Natural killer cell treated with Interleukin-12 subunit alpha and Interleukin-12 subunit beta and Interleukin-15 and Interleukin-18, amount 100 ng/mL, for 72 hours (primary cell): Measurements from ENCODE around the gene PCBP3. TPM values are rescaled to one million over a fixed set of nuclear protein-coding genes. Genes with fewer than 3 reads are reported as not detected.
"Not testable (repeated sequence)": the region's sequence is repeated elsewhere in the genome, so short reads cannot be mapped to it uniquely, and the experiment has no call there.

Experiments used
- ATAC-seq, 2 donors: fragments of 150-1000 bp; cut with Tn5 transposase in 1 of 2; sonication (Bioruptor Pico), chemical (Tn5 transposase) in 1 of 2; 2 replicates each; pipeline ENCODE4 v1.10.0; 2021
- DNase-seq: peaks from one replicate; pipeline ENCODE4 v3.0.0; 2022; ENCODE audit warnings: low spot score
- H3K27ac Mint-ChIP-seq, 2 donors: 1 replicate in 1 of 2; 2 replicates in 1 of 2; pipeline ENCODE4 v1.8.0; 2022; ENCODE audit warnings: mixed read lengths in 2 of 2, mild to moderate bottlenecking in 1 of 2, moderate library complexity in 1 of 2
- H3K27me3 Mint-ChIP-seq, 2 donors: 1 replicate in 1 of 2; 2 replicates in 1 of 2; pipeline ENCODE4 v1.8.0; 2022; ENCODE audit warnings: mixed read lengths in 2 of 2
- H3K36me3 Mint-ChIP-seq: one replicate; pipeline ENCODE4 v1.8.0; 2022; ENCODE audit warnings: mixed read lengths
- H3K4me1 Mint-ChIP-seq, 2 donors: 1 replicate in 1 of 2; 2 replicates in 1 of 2; pipeline ENCODE4 v1.8.0; 2022; ENCODE audit warnings: low read depth in 2 of 2, mixed read lengths in 2 of 2, mild to moderate bottlenecking in 1 of 2
- H3K4me3 Mint-ChIP-seq: one replicate; pipeline ENCODE4 v1.8.0; 2022; ENCODE audit warnings: mixed read lengths
- H3K9me3 Mint-ChIP-seq: 2 replicates; pipeline ENCODE4 v1.8.0; 2022; ENCODE audit warnings: mixed read lengths
- total RNA-seq, 2 donors: library from RNA; stranded (reverse); gene quantifications; one replicate each; pipeline ENCODE4 v1.2.3, GENCODE V29; 2022

Gene PCBP3
- total RNA-seq, 2 donors from 2014 or later, result 0.43 to 1.4 TPM

DNA sequence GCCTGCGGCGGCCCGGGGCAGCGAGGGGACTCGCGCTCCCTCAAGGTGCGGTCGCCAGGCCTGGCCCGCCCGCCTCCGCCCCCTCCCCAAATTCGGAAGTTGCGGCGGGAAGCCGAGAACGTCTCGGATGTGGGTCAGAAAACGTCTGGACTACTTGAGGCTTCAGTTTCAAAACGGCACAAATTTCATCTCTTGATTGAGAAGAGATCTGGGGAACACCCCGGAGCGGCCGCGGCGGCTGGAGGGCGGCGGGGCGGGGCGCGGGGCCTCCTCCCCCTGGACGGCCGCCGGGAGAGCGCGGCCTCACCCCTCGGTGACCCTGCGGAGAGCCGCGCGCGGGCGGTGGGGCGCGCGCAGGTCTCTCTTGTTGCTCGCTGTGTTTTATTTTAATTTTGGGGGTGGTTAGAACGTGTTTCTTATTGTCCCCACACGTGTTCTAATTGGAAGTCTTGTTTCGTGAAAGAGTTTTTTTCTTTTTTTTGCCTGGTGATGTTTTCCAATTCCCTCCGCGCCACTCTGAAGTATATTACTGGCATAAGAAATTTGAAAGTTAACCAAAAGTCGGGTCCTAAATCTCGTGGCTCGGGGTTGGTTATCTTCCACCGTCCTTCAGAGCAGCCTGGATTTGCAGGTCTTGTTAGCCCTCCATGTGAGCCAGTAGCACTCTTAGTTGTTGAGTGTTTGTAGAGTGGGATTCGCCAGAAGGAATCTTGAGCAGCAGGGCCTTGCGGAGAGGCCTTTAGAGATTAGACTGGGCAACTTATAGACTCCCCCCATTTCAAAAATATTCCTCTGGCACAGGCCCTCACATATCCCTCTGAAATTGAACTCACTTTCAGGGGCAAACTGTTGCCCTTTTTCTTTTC, 749 bp downstream of the PCBP3 start:
- peaks cover 22 to 37% of the 10 kb centered on the region in 2 donors for H3K27me3 Mint-ChIP-seq
- H3K36me3 Mint-ChIP-seq, result no peaks in the 10 kb centered on the region
- peaks cover 3 to 7% of the 10 kb centered on the region in 2 donors for H3K4me1 Mint-ChIP-seq
- H3K4me3 Mint-ChIP-seq, result peak overlapping the region; percentile 67
- H3K27ac Mint-ChIP-seq, result no peak overlapping the region
- H3K9me3 Mint-ChIP-seq, result no peaks in the 10 kb centered on the region
- no peak for ATAC-seq
- no peak for DNase-seq

DNA sequence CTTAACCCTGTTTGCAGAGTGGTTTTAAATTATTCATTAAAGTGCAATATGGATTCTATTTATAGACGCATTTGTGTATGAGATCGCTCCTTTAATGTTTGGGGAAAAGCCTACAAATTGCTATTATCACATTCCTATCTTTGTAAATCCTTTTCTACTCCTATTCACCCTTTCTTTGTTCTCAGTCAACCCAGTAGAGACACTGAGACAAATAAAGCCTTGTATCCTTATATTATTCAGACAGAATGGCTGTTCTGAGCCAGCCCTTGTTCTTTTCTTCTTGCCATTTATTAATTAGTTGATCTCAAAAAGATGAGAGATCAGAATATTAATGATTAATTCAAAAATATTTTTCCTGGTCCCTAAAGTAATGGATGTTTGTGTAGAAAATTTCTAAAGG, 8.4 kb downstream of the PCBP3 start:
- DNase-seq (no peak), ATAC-seq (no peak)
- Mint-ChIP-seq H3K4me1 (no peaks in the 10 kb centered on the region), H3K4me3 (no peak overlapping the region), H3K27ac (no peak overlapping the region), H3K27me3 (peaks cover 21 to 42% of the 10 kb centered on the region in 2 donors), H3K36me3 (no peaks in the 10 kb centered on the region), H3K9me3 (no peaks in the 10 kb centered on the region)

DNA sequence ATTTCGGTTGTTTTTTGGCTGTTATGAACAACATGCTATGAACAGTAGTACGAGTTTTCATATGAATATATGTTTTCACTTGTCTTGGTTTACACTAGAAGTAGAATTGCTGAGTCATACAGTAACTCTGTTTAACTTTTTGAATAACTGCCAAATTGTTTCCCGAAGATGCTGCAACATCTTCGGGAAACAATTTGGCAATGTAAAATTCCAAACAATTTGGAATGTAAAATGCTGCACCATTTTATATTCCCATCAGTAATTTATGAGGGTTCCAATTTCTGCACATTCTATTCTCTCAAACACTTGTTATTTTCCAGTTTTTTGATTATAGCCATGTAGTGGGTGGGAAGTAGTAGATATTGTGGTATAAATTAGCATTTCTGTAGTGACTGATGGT, 11.6 kb downstream of the PCBP3 start:
- DNase-seq (no peak), ATAC-seq (no peak)
- H3K36me3 Mint-ChIP-seq, result no peaks in the 10 kb centered on the region
- H3K27me3 Mint-ChIP-seq, result peaks cover 15 to 27% of the 10 kb centered on the region in 2 donors
- H3K9me3 Mint-ChIP-seq, result no peaks in the 10 kb centered on the region
- H3K4me1 Mint-ChIP-seq, result no peaks in the 10 kb centered on the region
- no peak overlapping the region for H3K4me3 Mint-ChIP-seq
- H3K27ac Mint-ChIP-seq, result no peak overlapping the region

DNA sequence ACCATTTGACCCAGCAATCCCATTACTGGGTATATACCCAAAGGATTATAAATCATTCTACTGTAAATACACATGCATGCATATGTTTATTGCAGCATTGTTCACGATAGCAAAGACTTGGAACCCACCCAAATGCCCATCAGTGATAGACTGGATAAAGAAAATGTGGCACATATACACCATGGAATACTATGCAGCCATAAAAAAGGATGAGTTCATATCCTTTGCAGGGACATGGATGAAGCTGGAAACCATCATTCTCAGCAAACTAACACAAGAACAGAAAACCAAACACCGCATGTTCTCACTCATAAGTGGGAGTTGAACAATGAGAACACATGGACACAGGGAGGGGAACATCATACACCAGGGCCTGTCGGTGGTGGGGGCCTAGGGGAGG, 12.6 kb downstream of the PCBP3 start:
- H3K4me1 Mint-ChIP-seq, H3K9me3 Mint-ChIP-seq, ATAC-seq, H3K27ac Mint-ChIP-seq, DNase-seq, H3K36me3 Mint-ChIP-seq, H3K4me3 Mint-ChIP-seq: not testable (repeated sequence)
- H3K27me3 Mint-ChIP-seq, result peaks cover 15 to 27% of the 10 kb centered on the region in 2 donors

DNA sequence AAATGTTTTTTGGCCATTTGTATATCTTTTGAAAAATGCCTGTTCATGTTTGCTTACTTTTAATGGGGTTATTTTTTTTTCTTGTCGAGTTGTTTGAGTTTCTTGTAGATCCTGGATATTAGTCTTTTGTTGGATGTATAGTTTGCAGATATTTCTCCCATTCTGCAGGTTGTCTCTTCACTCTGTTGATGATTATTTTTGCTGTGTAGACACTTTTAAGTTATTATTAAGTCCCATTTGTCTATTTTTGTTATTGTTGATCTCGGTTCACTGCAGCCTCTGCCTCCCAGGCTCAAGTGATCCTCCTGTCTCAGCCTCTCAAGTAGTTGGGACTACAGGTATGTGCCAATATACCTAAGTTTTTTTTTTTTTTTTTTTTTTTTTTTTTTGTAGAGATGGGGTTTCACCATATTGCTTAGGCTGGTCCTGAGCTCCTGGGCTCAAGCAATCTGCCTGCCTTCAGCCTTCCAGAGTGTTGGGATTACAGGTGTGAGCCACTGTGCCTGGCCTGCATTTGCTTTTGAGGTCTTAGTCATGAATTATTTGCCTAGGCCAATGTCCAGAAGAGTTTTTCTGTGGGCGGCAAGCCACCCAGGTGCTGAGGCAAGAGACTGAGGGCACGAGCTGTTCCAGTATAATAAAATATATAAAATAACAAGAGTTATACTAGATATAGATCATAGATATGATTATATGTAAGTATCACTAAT, 18.5 kb downstream of the PCBP3 start:
- ATAC-seq, H3K4me1 Mint-ChIP-seq, H3K27ac Mint-ChIP-seq, H3K9me3 Mint-ChIP-seq, DNase-seq, H3K4me3 Mint-ChIP-seq: not testable (repeated sequence)
- peaks cover 19 to 24% of the 10 kb centered on the region in 2 donors for H3K27me3 Mint-ChIP-seq
- peaks cover 15% of the 10 kb centered on the region for H3K36me3 Mint-ChIP-seq

DNA sequence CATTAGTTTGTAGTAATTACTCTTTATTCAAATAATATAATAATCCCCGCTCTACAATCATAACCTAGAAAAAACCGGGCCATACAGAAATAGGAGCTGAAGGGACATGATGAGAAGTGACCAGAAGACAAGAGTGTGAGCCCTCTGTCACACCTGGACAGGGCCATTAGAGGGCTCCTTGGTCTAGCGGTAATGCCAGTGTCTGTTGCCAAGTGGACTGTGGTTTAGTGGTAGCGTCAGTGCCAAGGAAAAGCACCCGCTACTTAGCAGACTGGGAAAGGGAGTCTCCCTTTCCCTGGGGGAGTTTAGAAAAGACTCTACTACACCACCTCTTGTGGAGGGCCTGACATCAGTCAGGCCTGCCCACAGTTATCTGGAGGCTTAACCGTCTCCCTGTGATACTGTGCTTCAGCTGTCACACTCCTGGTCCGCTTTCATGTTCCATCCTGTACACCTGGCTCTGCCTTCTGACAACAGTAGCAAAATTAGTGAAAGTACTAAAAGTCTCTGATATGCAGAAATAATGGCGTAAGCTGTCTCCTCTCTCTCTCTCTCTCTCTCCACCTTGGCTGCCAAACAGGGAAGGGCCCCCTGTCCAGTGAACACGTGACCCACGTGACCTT, 19.2 kb downstream of the PCBP3 start:
- ATAC-seq, H3K4me3 Mint-ChIP-seq, DNase-seq, H3K27ac Mint-ChIP-seq, H3K9me3 Mint-ChIP-seq, H3K4me1 Mint-ChIP-seq: not testable (repeated sequence)
- Mint-ChIP-seq H3K36me3 (peaks cover 20% of the 10 kb centered on the region), H3K27me3 (peaks cover 22 to 24% of the 10 kb centered on the region in 2 donors)

DNA sequence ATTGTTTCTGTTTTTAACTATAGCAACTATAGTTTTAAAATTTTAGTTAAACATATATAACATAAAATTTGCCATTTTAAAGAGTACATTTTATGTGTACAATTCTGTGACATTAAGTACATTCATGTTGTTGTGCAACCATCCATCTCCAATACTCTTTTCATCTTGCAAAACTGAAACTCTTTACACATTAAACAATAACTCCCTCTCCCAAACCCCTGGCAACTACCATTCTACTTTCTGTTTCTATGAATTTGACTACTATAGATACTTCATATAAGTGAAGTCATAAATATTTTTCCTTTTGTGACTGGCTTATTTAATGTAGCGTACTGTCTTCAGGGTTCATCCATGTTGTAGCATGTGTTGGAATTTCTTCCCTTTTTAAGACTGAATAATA, 25.9 kb downstream of the PCBP3 start:
- ATAC-seq, result no peak
- peaks cover 8% of the 10 kb centered on the region for H3K9me3 Mint-ChIP-seq
- H3K36me3 Mint-ChIP-seq, result peaks cover 23% of the 10 kb centered on the region

DNA sequence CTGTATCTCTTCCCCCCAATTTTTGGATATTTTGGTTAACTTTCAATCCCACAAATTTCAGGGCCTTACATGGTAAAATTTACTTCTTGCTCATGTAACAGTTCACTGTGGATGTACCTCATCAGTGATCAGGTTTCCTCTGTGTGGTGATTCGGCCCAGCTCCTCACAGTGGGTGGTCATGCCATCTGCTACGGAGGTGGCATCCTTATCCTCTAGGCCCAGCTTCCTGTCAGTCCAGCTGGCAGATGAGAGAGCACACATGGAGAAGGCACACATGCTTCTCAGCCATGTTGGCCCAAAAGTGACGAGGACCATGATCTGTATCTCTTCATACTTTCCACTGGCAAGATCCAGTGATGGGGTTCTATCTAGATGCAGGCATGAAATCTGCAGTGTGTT, 27.2 kb downstream of the PCBP3 start:
- Mint-ChIP-seq H3K27me3 (peaks cover 20 to 55% of the 10 kb centered on the region in 2 donors), H3K4me3 (no peak overlapping the region), H3K4me1 (no peaks in the 10 kb centered on the region), H3K9me3 (peaks cover 8% of the 10 kb centered on the region), H3K27ac (no peak overlapping the region), H3K36me3 (peaks cover 19% of the 10 kb centered on the region)
- DNase-seq (no peak), ATAC-seq (no peak)

More for the DNA sequence above, 25.9 kb downstream of the PCBP3 start:
- H3K27me3 Mint-ChIP-seq, result peaks cover 20 to 48% of the 10 kb centered on the region in 2 donors
- DNase-seq, result no peak
- no peak overlapping the region for H3K27ac Mint-ChIP-seq
- no peak overlapping the region for H3K4me3 Mint-ChIP-seq
- no peaks in the 10 kb centered on the region for H3K4me1 Mint-ChIP-seq

DNA sequence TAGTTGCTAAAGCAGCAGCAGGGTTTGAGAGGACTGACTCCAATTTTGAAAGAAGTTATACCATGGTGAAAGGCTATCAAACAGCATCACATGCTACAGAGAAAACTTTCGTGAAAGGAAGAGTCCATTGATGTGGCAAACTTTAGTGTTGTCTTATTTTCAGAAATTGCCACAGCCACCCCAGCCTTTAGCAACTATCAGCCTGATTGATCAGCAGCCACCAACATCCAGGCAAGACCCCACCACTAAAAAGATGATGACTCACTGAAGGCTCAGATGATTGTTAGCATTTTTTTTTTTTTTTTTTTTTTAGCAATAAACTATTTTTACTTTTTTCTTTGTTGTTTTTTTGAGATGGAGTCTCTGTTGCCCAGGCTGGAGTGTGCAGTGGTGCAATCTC, 35.3 kb downstream of the PCBP3 start:
- H3K27ac Mint-ChIP-seq, ATAC-seq, H3K4me3 Mint-ChIP-seq, H3K4me1 Mint-ChIP-seq, H3K36me3 Mint-ChIP-seq, DNase-seq, H3K9me3 Mint-ChIP-seq: not testable (repeated sequence)
- peaks cover 10 to 26% of the 10 kb centered on the region in 2 donors for H3K27me3 Mint-ChIP-seq

DNA sequence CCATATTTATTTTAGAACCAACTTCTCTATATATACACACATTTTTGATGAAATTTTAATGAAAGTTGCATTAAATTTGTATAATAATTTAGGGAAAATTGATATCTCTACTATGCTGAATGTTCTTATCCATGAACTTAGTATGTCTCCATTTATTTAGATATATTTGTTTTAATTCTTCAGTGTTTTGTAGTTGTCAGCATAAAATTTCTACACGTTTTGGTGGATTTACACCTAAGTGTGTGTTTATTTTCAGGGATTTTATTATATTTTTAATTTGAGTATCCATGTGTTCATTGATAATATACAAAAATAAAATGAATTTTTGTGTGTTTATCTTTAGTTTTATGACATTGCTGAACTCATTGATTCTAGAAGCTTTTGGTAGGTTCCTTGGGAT, 36.7 kb downstream of the PCBP3 start:
- Mint-ChIP-seq H3K9me3 (no peaks in the 10 kb centered on the region), H3K27me3 (peaks cover 14 to 32% of the 10 kb centered on the region in 2 donors), H3K4me1 (no peaks in the 10 kb centered on the region), H3K27ac (no peak overlapping the region), H3K4me3 (no peak overlapping the region), H3K36me3 (no peaks in the 10 kb centered on the region)
- DNase-seq, result no peak
- ATAC-seq, result no peak

DNA sequence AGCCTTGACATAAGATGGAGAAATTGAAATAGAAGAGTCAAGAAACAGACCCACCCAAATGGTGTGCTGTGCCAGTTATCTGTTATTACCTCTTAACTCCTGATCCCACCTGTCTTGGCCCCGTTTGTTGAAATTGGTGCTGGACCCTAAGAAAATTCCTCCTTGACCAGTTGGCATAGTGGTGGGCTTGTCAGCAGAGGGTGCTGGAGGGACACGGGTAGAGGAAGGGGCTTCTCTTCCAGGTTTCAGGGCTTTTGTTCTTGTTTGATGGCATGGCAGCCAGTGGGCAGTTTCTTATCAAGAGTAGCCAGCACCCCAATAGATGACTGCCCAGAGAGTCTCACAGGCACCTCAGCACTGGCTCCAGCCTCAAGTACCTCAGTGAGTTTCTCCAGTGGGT, 51.6 kb downstream of the PCBP3 start:
- DNase-seq (no peak), ATAC-seq (no peak)
- Mint-ChIP-seq H3K4me1 (peaks cover 0 to 8% of the 10 kb centered on the region in 2 donors), H3K27ac (no peak overlapping the region), H3K4me3 (no peak overlapping the region), H3K36me3 (no peaks in the 10 kb centered on the region), H3K27me3 (peaks cover 21 to 32% of the 10 kb centered on the region in 2 donors), H3K9me3 (no peaks in the 10 kb centered on the region)

DNA sequence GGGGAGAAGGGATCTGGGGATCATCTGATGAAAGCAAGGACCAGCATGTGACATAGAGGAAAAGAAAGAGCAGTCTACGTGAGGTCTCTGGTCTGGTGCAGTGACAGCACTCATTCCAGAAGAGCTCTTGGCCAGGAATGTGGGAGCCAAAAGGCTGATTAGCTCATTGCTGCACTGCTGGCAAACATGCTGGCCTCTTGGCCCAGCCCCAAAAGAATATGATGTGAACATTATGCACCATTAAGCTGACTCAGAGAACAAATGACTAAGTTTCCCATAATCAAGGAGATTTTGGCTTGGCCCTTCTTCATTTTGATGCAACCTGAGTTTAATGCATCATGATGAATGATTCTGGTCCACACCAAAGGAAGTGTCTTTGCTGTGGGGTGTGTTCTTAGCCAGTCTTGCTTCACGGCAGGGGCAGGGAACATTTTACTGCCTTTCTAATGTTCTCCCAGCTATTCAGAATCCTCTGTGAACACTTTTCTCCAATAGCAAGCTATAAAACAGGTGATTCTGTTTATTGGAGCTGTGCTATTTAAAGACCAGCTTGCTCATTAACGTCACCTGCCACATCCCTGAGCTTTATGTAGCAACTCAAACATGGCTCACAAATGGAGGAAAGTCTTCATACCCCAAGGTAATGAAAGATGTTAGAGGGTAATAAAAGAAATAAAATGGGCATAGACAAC, 55.1 kb downstream of the PCBP3 start:
- ATAC-seq, result no peak

DNA sequence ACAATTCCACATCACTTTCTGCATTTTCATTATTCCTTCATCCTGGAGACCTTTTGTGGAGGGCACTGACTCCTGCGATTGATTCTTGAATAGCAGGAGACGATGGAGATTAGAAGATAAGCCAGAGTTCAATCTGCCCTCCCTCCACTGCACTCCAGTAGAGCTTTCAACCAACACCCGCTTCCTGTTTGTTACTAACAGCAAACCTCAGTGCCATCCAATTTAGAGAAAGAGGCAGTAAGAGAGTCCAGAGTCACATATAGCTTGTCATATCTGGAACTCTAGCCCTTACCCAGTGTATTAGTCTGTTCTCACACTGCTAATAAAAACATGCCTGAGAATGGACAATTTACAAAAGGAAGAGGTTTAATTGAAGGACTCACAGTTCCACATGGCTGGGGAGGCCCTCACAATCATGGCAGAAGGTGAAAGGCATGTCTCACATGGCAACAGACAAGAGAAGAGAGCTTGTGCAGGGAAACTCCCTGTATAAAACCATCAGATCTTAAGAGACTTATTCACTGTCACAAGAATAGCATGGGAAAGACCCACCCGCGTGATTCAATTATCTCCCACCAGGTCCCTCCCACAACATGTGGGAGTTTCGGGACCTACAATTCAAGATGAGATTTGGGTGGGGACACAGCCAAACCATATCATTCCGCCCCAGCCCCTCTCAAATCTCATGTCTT, 55.9 kb downstream of the PCBP3 start:
- no peak for ATAC-seq

More for the DNA sequence above, 55.1 kb downstream of the PCBP3 start:
- Mint-ChIP-seq H3K36me3 (no peaks in the 10 kb centered on the region), H3K27ac (no peak overlapping the region), H3K4me1 (peaks cover 0 to 8% of the 10 kb centered on the region in 2 donors), H3K27me3 (peaks cover 12 to 16% of the 10 kb centered on the region in 2 donors), H3K9me3 (no peaks in the 10 kb centered on the region), H3K4me3 (no peak overlapping the region)
- DNase-seq, result no peak

More for the DNA sequence above, 55.9 kb downstream of the PCBP3 start:
- Mint-ChIP-seq H3K27me3 (peaks cover 13 to 16% of the 10 kb centered on the region in 2 donors), H3K4me3 (no peak overlapping the region), H3K36me3 (no peaks in the 10 kb centered on the region), H3K27ac (no peak overlapping the region), H3K9me3 (no peaks in the 10 kb centered on the region), H3K4me1 (peaks cover 0 to 8% of the 10 kb centered on the region in 2 donors)
- DNase-seq, result no peak
